Measurements from ENCODE around the gene KIF6. TPM values are rescaled to one million over a fixed set of nuclear protein-coding genes. Genes with fewer than 3 reads are reported as not detected.

KIF6 gene
- total and polyA plus RNA-seq, 2 of the 8 experiments (the other 6 are each of a cell fraction or from before 2014, with no cell fraction given): 0.53 to 0.65 TPM

GRCh38 chr6:39468385-39468784, 256.8 kb downstream of the KIF6 start (continued):
- TF ChIP-seq GABPA (IDR thresholded peaks at IDR 0.05; ENCODE audit: borderline replicate concordance, insufficient read depth, low read length): no peak
- no peak for TF ChIP-seq GTF2F1 (IDR thresholded peaks at IDR 0.05; ENCODE audit: borderline replicate concordance, low read depth, low read length)

Measured in H1 (cell line).